K562 (cell line): ENCODE measurements around the gene ITSN1. TPM values are rescaled to one million over a fixed set of nuclear protein-coding genes. Genes with fewer than 3 reads are reported as not detected.

Experiments used
- ATAC-seq: fragments of 200-7000 bp; cut with Tn5 transposase; 3 replicates; pipeline ENCODE4 v1.9.1; 2020; ENCODE audit warnings: moderate library complexity
- BruUV-seq: library from RNA; stranded (reverse); fragments of 400-500 nt; replicated peaks from 2 replicates; lab custom pipeline; 2021; lab: Mats Ljungman, UMichigan
- CTCF ChIA-PET: fragments of 300-600 bp; formaldehyde crosslinking; extraction: SDS; loops from one replicate; lab custom pipeline; 2021; ENCODE audit warnings: low intra/inter-chr PET ratio; lab: Yijun Ruan, JAX
- POLR2A ChIA-PET: fragments of 300-600, 350-650 bp; sonication (Branson Sonifier 250); formaldehyde crosslinking; extraction: SDS; loops from one replicate; lab custom pipeline; 2021; ENCODE audit warnings: antibody characterized with exemption, inconsistent platforms; lab: Yijun Ruan, JAX
- DNase-seq, 4 experiments: peaks; one replicate each; pipeline versions ENCODE4 v3.0.0 to v3.0.0-alpha.2; 2011 to 2018; ENCODE audit warnings: low spot score in 3 of 4, mixed read lengths in 3 of 4; ENCODE audit errors: extremely low read depth in 1 of 4
- FAIRE-seq: peaks from 2 replicates; lab custom pipeline; 2011; peaks lifted over from hg19 to GRCh38; lab: Jason Lieb, UNC
- H2AFZ ChIP-seq: 2 replicates; pipeline ENCODE4 v1.6.0; 2011; ENCODE audit warnings: low read depth, low read length, control low read depth, inconsistent platforms
- H3K27ac ChIP-seq: fragments of 200-600 bp; 3 replicates; pipeline ENCODE4 v1.8.0; 2011; ENCODE audit warnings: low read depth, mild to moderate bottlenecking, control low read depth, inconsistent platforms, low read length, moderate library complexity, mixed read lengths; ENCODE audit errors: extremely low read depth
- H3K27me3 ChIP-seq, 2 experiments: fragments of 300-600 bp in 1 of 2; 2 replicates in 1 of 2; 3 replicates in 1 of 2; pipeline versions ENCODE4 v1.6.0 to v1.8.0; 2011; ENCODE audit warnings: inconsistent platforms in 2 of 2, low read length in 2 of 2, mild to moderate bottlenecking in 1 of 2, mixed read lengths in 1 of 2, moderate library complexity in 1 of 2; ENCODE audit not compliant: control insufficient read depth in 2 of 2, insufficient read depth in 2 of 2
- H3K36me3 ChIP-seq: fragments of 300-600 bp; 3 replicates; pipeline ENCODE4 v1.8.0; 2011; ENCODE audit warnings: mild to moderate bottlenecking, low read length, inconsistent platforms; ENCODE audit not compliant: control insufficient read depth, insufficient read depth
- H3K4me1 ChIP-seq, 2 experiments: fragments of 200-600 bp in 1 of 2; replicated peaks in 1 of 2; 2 replicates in 1 of 2; 3 replicates in 1 of 2; pipeline versions ENCODE4 v1.5.1 to v1.8.0; 2011; ENCODE audit warnings: inconsistent platforms in 2 of 2, low read length in 2 of 2, mild to moderate bottlenecking in 1 of 2, mixed read lengths in 1 of 2, moderate library complexity in 1 of 2; ENCODE audit not compliant: control insufficient read depth in 2 of 2, insufficient read depth in 2 of 2
- H3K4me2 ChIP-seq: 2 replicates; pipeline ENCODE4 v1.6.1; 2011; ENCODE audit warnings: low read length, control low read depth, inconsistent platforms, mixed read lengths; ENCODE audit not compliant: insufficient read depth
- H3K4me3 ChIP-seq: fragments of 200-600 bp; sonication (generic), shearing (Covaris generic); 2 replicates; pipeline ENCODE4 v1.5.1; 2016; ENCODE audit warnings: control low read depth, inconsistent platforms
- H3K79me2 ChIP-seq: fragments of 200-600 bp; 3 replicates; pipeline ENCODE4 v1.8.0; 2011; ENCODE audit warnings: low read length, inconsistent platforms; ENCODE audit not compliant: control insufficient read depth, insufficient read depth
- H3K9ac ChIP-seq, 2 experiments: 2 replicates each; pipeline versions ENCODE4 v1.6.0 to v1.6.1; 2011; ENCODE audit warnings: low read depth in 2 of 2, low read length in 2 of 2, control low read depth in 1 of 2, inconsistent platforms in 1 of 2, mild to moderate bottlenecking in 1 of 2, mixed read lengths in 1 of 2; ENCODE audit not compliant: insufficient read depth in 1 of 2
- H3K9me1 ChIP-seq: one replicate; pipeline ENCODE4 v1.6.0; 2011; ENCODE audit warnings: inconsistent platforms, mild to moderate bottlenecking, low read length, moderate library complexity; ENCODE audit not compliant: control insufficient read depth, insufficient read depth
- H3K9me3 ChIP-seq: replicated peaks from 2 replicates; pipeline ENCODE4 v1.5.1; 2011; ENCODE audit warnings: low read depth, low read length, inconsistent platforms; ENCODE audit not compliant: control insufficient read depth, insufficient read depth
- H4K20me1 ChIP-seq: replicated peaks from 2 replicates; pipeline ENCODE4 v1.6.1; 2011; ENCODE audit warnings: low read length, inconsistent platforms, mixed read lengths; ENCODE audit not compliant: control insufficient read depth, insufficient read depth
- CAMTA2 ChIP-seq: fragments of 250-450 bp; sonication (Bioruptor Pico); conservative IDR thresholded peaks from 2 replicates; pipeline ENCODE4 v1.5.1; 2022
- POLR2H ChIP-seq: IDR thresholded peaks from 2 replicates; pipeline ENCODE4 v1.6.1; 2016; ENCODE audit warnings: missing genetic modification characterization, low read depth, mild to moderate bottlenecking, control low read depth, missing compliant biosample characterization, moderate library complexity
- WGBS: fragments of 100-300 bp; shearing (Covaris generic); methylation state at CpG from one replicate; pipeline ENCODE4 v1.1.6; 2016; ENCODE audit warnings: low coverage, mixed read lengths; ENCODE audit not compliant: insufficient coverage; ENCODE audit errors: missing lambda C conversion rate; 5-methylcytosine and 5-hydroxymethylcytosine counted together
- in situ Hi-C: fragments of 300-500 bp; cut with MboI; formaldehyde crosslinking; loops from 4 replicates; pipeline ENCODE4 v1.15.0; 2018; ENCODE audit warnings: inconsistent platforms, mixed read lengths
- intact Hi-C: fragments of 100-400 bp; cut with micrococcal nuclease; formaldehyde crosslinking; loops from 2 replicates; pipeline ENCODE4 v1.14.2; 2022
- polyA plus RNA-seq, 8 experiments: library from polyadenylated mRNA; depleted of rRNA in 4 of 8; stranded (reverse) in 5 of 8; unstranded in 3 of 8; fragments of >200 nt; fragmentation: Nextera tagmentation in 2 of 8; fragmentation: Illumina TruSeq in 1 of 8; extraction: Ambion mirVana in 2 of 8; extraction: Trizol in 1 of 8; gene quantifications; 2 replicates each; pipeline versions ENCODE4 v1.2.1 to v1.2.3, GENCODE V29; 2011 to 2014; ENCODE audit warnings: inconsistent platforms in 1 of 8, missing spikeins in 1 of 8
- total RNA-seq, 7 experiments: library from RNA; depleted of rRNA in 6 of 7; stranded (reverse); fragments of >200 nt in 6 of 7; fragmentation: Illumina TruSeq in 2 of 7; extraction: Trizol in 2 of 7; gene quantifications; 2 replicates each; pipeline versions ENCODE4 v1.2.1 to v1.2.3, GENCODE V29; 2011 to 2021; ENCODE audit warnings: low replicate concordance in 1 of 7
- TF ChIP-seq, protein P1 (sequence below): sonication (generic); formaldehyde crosslinking; IDR thresholded peaks from 2 replicates; pipeline ENCODE4 v1.8.0; 2022; ENCODE audit warnings: mild to moderate bottlenecking, missing genetic modification reagents

ITSN1 gene
- total and polyA plus RNA-seq, 9 of the 15 experiments (the other 6 are each of a cell fraction or from before 2014, with no cell fraction given) = 1.1 to 12.6 (median 4.8) TPM

GRCh38 chr21:33914188-33914587 is 271.9 kb downstream of the ITSN1 start:
- 26% methylated on average over 5 of the region's 5 CpGs for WGBS
- ATAC-seq = no peak
- Histone ChIP-seq H3K4me3 (peak overlapping the region; percentile 86), H2AFZ (no peak overlapping the region), H3K9me1 (no peaks in the 10 kb centered on the region), H4K20me1 (0 out of 2 replicates have a peak, but pooled peaks cover 5% of the 10 kb centered on the region), H3K27me3 (no peaks in the 10 kb centered on the region), H3K4me1 (peaks cover 6 to 13% of the 10 kb centered on the region in 2 experiments; a peak in 3 of 5 replicates), H3K27ac (peak overlapping the region; percentile 94; the same call in 2 of the 3 replicates), H3K79me2 (peaks cover 58% of the 10 kb centered on the region), H3K36me3 (peaks cover 60% of the 10 kb centered on the region), H3K4me2 (peak overlapping the region; percentile 91), H3K9ac (peak overlapping the region in 1 of 2 experiments; percentile 98; a peak in 3 of 4 replicates), H3K9me3 (no peaks in the 10 kb centered on the region)
- DNase-seq = no peak
- no peak for FAIRE-seq
- no TSS peak for BruUV-seq
- POLR2A ChIA-PET = interaction anchor here (0.6 to 3.2 kb wide), 3 partner anchors 10 to 17 kb away, joined by 3 to 15 read pairs (median 7); no protein-coding TSS in a partner anchor
- in situ Hi-C loops = no loop called here
- intact Hi-C loops = no loop called here
- CTCF ChIA-PET = no interaction called here
- TF ChIP-seq CAMTA2 (CRISPR knock-in tag) = no peak
- TF ChIP-seq POLR2H (tag) = 0 out of 2 replicates have a peak, but pooled peaks have one; percentile 36
- TF ChIP-seq, protein P1, sequence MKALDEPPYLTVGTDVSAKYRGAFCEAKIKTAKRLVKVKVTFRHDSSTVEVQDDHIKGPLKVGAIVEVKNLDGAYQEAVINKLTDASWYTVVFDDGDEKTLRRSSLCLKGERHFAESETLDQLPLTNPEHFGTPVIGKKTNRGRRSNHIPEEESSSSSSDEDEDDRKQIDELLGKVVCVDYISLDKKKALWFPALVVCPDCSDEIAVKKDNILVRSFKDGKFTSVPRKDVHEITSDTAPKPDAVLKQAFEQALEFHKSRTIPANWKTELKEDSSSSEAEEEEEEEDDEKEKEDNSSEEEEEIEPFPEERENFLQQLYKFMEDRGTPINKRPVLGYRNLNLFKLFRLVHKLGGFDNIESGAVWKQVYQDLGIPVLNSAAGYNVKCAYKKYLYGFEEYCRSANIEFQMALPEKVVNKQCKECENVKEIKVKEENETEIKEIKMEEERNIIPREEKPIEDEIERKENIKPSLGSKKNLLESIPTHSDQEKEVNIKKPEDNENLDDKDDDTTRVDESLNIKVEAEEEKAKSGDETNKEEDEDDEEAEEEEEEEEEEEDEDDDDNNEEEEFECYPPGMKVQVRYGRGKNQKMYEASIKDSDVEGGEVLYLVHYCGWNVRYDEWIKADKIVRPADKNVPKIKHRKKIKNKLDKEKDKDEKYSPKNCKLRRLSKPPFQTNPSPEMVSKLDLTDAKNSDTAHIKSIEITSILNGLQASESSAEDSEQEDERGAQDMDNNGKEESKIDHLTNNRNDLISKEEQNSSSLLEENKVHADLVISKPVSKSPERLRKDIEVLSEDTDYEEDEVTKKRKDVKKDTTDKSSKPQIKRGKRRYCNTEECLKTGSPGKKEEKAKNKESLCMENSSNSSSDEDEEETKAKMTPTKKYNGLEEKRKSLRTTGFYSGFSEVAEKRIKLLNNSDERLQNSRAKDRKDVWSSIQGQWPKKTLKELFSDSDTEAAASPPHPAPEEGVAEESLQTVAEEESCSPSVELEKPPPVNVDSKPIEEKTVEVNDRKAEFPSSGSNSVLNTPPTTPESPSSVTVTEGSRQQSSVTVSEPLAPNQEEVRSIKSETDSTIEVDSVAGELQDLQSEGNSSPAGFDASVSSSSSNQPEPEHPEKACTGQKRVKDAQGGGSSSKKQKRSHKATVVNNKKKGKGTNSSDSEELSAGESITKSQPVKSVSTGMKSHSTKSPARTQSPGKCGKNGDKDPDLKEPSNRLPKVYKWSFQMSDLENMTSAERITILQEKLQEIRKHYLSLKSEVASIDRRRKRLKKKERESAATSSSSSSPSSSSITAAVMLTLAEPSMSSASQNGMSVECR (CRISPR knock-in tag) = 0 out of 2 replicates have a peak, but pooled peaks have one; percentile 30
